HEK293 (cell line): ENCODE results near the gene DPYD.

ENCODE experiments used
- CTCF ChIA-PET: fragments of 350-600 bp; formaldehyde crosslinking; extraction: SDS; loops from one replicate; lab custom pipeline; 2021; ENCODE audit warnings: antibody characterized with exemption; lab: Yijun Ruan, JAX
- POLR2A ChIA-PET: fragments of 300-600 bp; formaldehyde crosslinking; extraction: SDS; loops from one replicate; lab custom pipeline; 2020; ENCODE audit warnings: antibody characterized with exemption, inconsistent platforms; lab: Yijun Ruan, JAX
- H3K27ac ChIP-seq: fragments of 200-500 bp; sonication (Bioruptor generic); 2 replicates; pipeline ENCODE4 v1.5.1; 2014; ENCODE audit warnings: low read depth, low read length, control low read depth, inconsistent platforms; ENCODE audit errors: extremely low read depth
- H3K36me3 ChIP-seq, 2 experiments: fragments of 200-500 bp in 1 of 2; sonication (Bioruptor generic) in 1 of 2; 1 replicate in 1 of 2; 2 replicates in 1 of 2; pipeline ENCODE4 v1.5.1; 2014 to 2017; ENCODE audit warnings: inconsistent platforms in 2 of 2, low read length in 2 of 2; ENCODE audit not compliant: control insufficient read depth in 2 of 2, insufficient read depth in 1 of 2
- H3K4me1 ChIP-seq: fragments of 200-500 bp; sonication (Bioruptor generic); 2 replicates; pipeline ENCODE4 v1.5.1; 2014; ENCODE audit warnings: mild to moderate bottlenecking, low read length, inconsistent platforms; ENCODE audit not compliant: control insufficient read depth, insufficient read depth
- H3K4me3 ChIP-seq: 2 replicates; pipeline ENCODE4 v1.5.1; 2011; ENCODE audit warnings: low read depth, mild to moderate bottlenecking, control low read depth, low read length, moderate library complexity
- H3K9me3 ChIP-seq: fragments of 200-500 bp; sonication (Bioruptor generic); 2 replicates; pipeline ENCODE4 v1.5.1; 2014; ENCODE audit warnings: low read depth, low read length, inconsistent platforms; ENCODE audit not compliant: control insufficient read depth, insufficient read depth
- EGR2 ChIP-seq: fragments of 450-650 bp; formaldehyde crosslinking; IDR thresholded peaks from 2 replicates; pipeline ENCODE4 v1.5.1; 2016; ENCODE audit warnings: low read depth, missing biosample characterization, missing genetic modification characterization
- GLI4 ChIP-seq: fragments of 450-650 bp; formaldehyde crosslinking; IDR thresholded peaks from 2 replicates; pipeline ENCODE4 v1.5.1; 2016; ENCODE audit warnings: missing biosample characterization, missing genetic modification characterization
- PRDM2 ChIP-seq: fragments of 450-650 bp; formaldehyde crosslinking; IDR thresholded peaks from 2 replicates; pipeline ENCODE4 v1.5.1; 2016; ENCODE audit warnings: missing biosample characterization, missing genetic modification characterization, borderline replicate concordance
- SCRT1 ChIP-seq: fragments of 450-650 bp; formaldehyde crosslinking; IDR thresholded peaks from 2 replicates; pipeline ENCODE4 v1.5.1; 2016; ENCODE audit warnings: missing biosample characterization, missing genetic modification characterization, borderline replicate concordance
- WT1 ChIP-seq: fragments of 450-650 bp; formaldehyde crosslinking; IDR thresholded peaks from 2 replicates; pipeline ENCODE4 v1.5.1; 2016; ENCODE audit warnings: missing biosample characterization, missing genetic modification characterization
- ZNF121 ChIP-seq: fragments of 450-650 bp; formaldehyde crosslinking; IDR thresholded peaks from 2 replicates; pipeline ENCODE4 v1.5.1; 2016; ENCODE audit warnings: missing biosample characterization, missing genetic modification characterization
- ZNF221 ChIP-seq: fragments of 450-650 bp; formaldehyde crosslinking; IDR thresholded peaks from 2 replicates; pipeline ENCODE4 v1.5.1; 2017; ENCODE audit warnings: missing biosample characterization, missing genetic modification characterization, borderline replicate concordance
- ZNF223 ChIP-seq: fragments of 450-650 bp; formaldehyde crosslinking; IDR thresholded peaks from 2 replicates; pipeline ENCODE4 v1.5.1; 2016; ENCODE audit warnings: missing biosample characterization, missing genetic modification characterization
- ZNF280C ChIP-seq: fragments of 450-650 bp; formaldehyde crosslinking; IDR thresholded peaks from 2 replicates; pipeline ENCODE4 v1.5.1; 2016; ENCODE audit warnings: missing biosample characterization, missing genetic modification characterization
- ZNF335 ChIP-seq: fragments of 450-650 bp; formaldehyde crosslinking; conservative IDR thresholded peaks from 2 replicates; pipeline ENCODE4 v1.5.1; 2016; ENCODE audit warnings: missing biosample characterization, missing genetic modification characterization
- ZNF391 ChIP-seq: fragments of 450-650 bp; formaldehyde crosslinking; IDR thresholded peaks from 2 replicates; pipeline ENCODE4 v1.5.1; 2016; ENCODE audit warnings: low read depth, missing biosample characterization, missing genetic modification characterization, borderline replicate concordance
- ZNF404 ChIP-seq: fragments of 450-650 bp; formaldehyde crosslinking; IDR thresholded peaks from 2 replicates; pipeline ENCODE4 v1.5.1; 2017; ENCODE audit warnings: missing biosample characterization, missing genetic modification characterization
- ZNF48 ChIP-seq: fragments of 450-650 bp; formaldehyde crosslinking; IDR thresholded peaks from 2 replicates; pipeline ENCODE4 v1.5.1; 2016; ENCODE audit warnings: missing biosample characterization, missing genetic modification characterization
- ZNF521 ChIP-seq: fragments of 450-650 bp; formaldehyde crosslinking; IDR thresholded peaks from 2 replicates; pipeline ENCODE4 v1.5.1; 2017; ENCODE audit warnings: missing biosample characterization, mild to moderate bottlenecking, missing genetic modification characterization
- ZNF558 ChIP-seq: fragments of 450-650 bp; formaldehyde crosslinking; IDR thresholded peaks from 2 replicates; pipeline ENCODE4 v1.5.1; 2016; ENCODE audit warnings: missing biosample characterization, missing genetic modification characterization
- ZNF660 ChIP-seq: fragments of 450-650 bp; IDR thresholded peaks from 2 replicates; pipeline ENCODE4 v1.5.1; 2018; ENCODE audit warnings: missing biosample characterization, mild to moderate bottlenecking, missing genetic modification characterization
- ZNF792 ChIP-seq: fragments of 450-650 bp; formaldehyde crosslinking; IDR thresholded peaks from 2 replicates; pipeline ENCODE4 v1.5.1; 2016; ENCODE audit warnings: missing biosample characterization, missing genetic modification characterization
- ZNF830 ChIP-seq: fragments of 450-650 bp; IDR thresholded peaks from 2 replicates; pipeline ENCODE4 v1.5.0; 2018; ENCODE audit warnings: missing biosample characterization, missing genetic modification characterization, low read depth, mild to moderate bottlenecking, moderate library complexity
- ZSCAN4 ChIP-seq: fragments of 450-650 bp; formaldehyde crosslinking; IDR thresholded peaks from 2 replicates; pipeline ENCODE4 v1.5.1; 2017; ENCODE audit warnings: missing biosample characterization, missing genetic modification characterization

The DPYD gene

DNA sequence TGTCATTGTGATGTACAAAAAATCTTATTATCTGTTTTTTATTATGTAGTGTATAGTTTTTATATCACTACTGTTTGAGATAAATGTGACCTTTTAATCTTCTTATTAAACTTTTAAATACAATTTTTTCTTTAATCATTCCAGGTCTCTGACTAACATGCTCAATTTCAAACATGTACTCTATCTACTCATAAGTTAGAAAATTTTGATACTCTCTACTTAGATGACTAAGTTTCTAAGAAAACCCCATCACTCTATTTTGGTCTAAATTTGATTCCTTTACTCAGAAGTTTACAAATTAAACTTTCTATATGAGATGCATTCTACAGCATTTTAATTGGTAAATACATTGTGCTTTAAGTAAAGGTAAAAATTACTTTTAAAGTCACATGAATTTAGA is 655.2 kb downstream of the DPYD start:
- H3K4me1 ChIP-seq: no peaks in the 10 kb centered on the region
- H3K4me3 ChIP-seq: no peak overlapping the region
- ChIA-PET CTCF (interaction anchor here (0.5 kb wide), 1 partner anchor 631 kb away, joined by 3 read pairs; no protein-coding TSS in a partner anchor), POLR2A (no interaction called here)
- no peaks in the 10 kb centered on the region for H3K9me3 ChIP-seq
- H3K27ac ChIP-seq: no peak overlapping the region
- no peaks in the 10 kb centered on the region for H3K36me3 ChIP-seq
- TF ChIP-seq ZNF335 (tag by site-specific recombination): no peak
- no peak for TF ChIP-seq ZNF48 (tag by site-specific recombination)
- TF ChIP-seq ZNF660: no peak
- no peak for TF ChIP-seq ZNF280C (tag by site-specific recombination)
- no peak for TF ChIP-seq ZNF391 (tag by site-specific recombination)
- no peak for TF ChIP-seq ZNF558
- no peak for TF ChIP-seq ZNF830 (tag by site-specific recombination)
- no peak for TF ChIP-seq ZNF521 (tag by site-specific recombination)
- no peak for TF ChIP-seq ZNF221 (tag by site-specific recombination)
- no peak for TF ChIP-seq PRDM2 (tag by site-specific recombination)
- TF ChIP-seq ZNF121 (tag by site-specific recombination): no peak
- TF ChIP-seq EGR2 (tag by site-specific recombination): no peak
- TF ChIP-seq ZSCAN4 (tag by site-specific recombination): no peak
- TF ChIP-seq GLI4 (tag by site-specific recombination): no peak
- no peak for TF ChIP-seq ZNF404
- no peak for TF ChIP-seq ZNF223 (tag by site-specific recombination)
- no peak for TF ChIP-seq WT1
- TF ChIP-seq ZNF792 (tag by site-specific recombination): no peak
- no peak for TF ChIP-seq SCRT1 (tag by site-specific recombination)
- TF ChIP-seq, all 188 proteins: peak for 0
